Subcutaneous abdominal adipose tissue (tissue), 5 donors: ENCODE measurements around the gene VTI1A.

Experiments
- H3K27ac ChIP-seq: one replicate; pipeline ENCODE4 v1.7.0; 2013; ENCODE audit warnings: low read depth, mild to moderate bottlenecking, inconsistent platforms, low read length, moderate library complexity
- H3K27me3 ChIP-seq, 5 donors: one replicate each; pipeline ENCODE4 v1.7.0; 2013; ENCODE audit warnings: low read length in 5 of 5, inconsistent platforms in 1 of 5; ENCODE audit not compliant: control insufficient read depth in 5 of 5, insufficient read depth in 4 of 5
- H3K36me3 ChIP-seq, 5 donors: one replicate each; pipeline ENCODE4 v1.7.0; 2013; ENCODE audit warnings: low read length in 5 of 5; ENCODE audit not compliant: control insufficient read depth in 5 of 5, insufficient read depth in 5 of 5
- H3K4me1 ChIP-seq, 5 donors: one replicate each; pipeline ENCODE4 v1.7.0; 2013; ENCODE audit warnings: low read length in 5 of 5, mild to moderate bottlenecking in 3 of 5, moderate library complexity in 1 of 5; ENCODE audit not compliant: control insufficient read depth in 5 of 5, insufficient read depth in 5 of 5
- H3K4me3 ChIP-seq, 5 donors: one replicate each; pipeline ENCODE4 v1.7.0; 2013; ENCODE audit warnings: low read length in 5 of 5, low read depth in 1 of 5
- H3K9ac ChIP-seq, 5 donors: one replicate each; pipeline ENCODE4 v1.7.0; 2013; ENCODE audit warnings: low read length in 5 of 5, mild to moderate bottlenecking in 4 of 5, moderate library complexity in 3 of 5
- H3K9me3 ChIP-seq, 5 donors: one replicate each; pipeline ENCODE4 v1.7.0; 2013; ENCODE audit warnings: low read length in 5 of 5; ENCODE audit not compliant: control insufficient read depth in 5 of 5
- donor health status: healthy.
- donor health status: healthy.
- donor health status: healthy.
- donor health status: healthy.
- donor health status: healthy.

VTI1A gene

DNA sequence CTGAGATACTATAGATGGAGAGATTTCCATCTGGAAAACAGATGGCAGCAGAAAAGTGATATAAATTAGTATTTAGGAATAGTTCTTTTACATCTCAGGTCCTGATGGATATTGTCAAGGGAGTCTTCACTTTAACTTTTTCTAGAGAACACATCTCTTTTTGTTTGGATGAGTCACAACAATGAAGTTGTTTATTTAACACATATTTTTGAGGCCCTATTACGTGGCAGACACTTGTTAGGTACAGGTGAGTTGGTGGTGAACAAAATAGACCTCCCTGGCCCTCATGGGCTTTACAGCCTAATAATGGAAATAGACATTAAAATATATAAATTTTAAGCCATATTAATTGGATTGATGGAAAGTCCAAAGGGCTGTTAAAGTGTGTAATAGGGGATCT lies 168.3 kb downstream of the VTI1A start:
- H3K9ac ChIP-seq = no peak overlapping the region
- H3K4me1 ChIP-seq = no peaks in the 10 kb centered on the region
- no peaks in the 10 kb centered on the region for H3K36me3 ChIP-seq
- no peak overlapping the region for H3K4me3 ChIP-seq
- no peaks in the 10 kb centered on the region for H3K27me3 ChIP-seq
- H3K9me3 ChIP-seq = peaks cover 0 to 11% (median 0%) of the 10 kb centered on the region in 5 donors
- H3K27ac ChIP-seq = no peak overlapping the region

DNA sequence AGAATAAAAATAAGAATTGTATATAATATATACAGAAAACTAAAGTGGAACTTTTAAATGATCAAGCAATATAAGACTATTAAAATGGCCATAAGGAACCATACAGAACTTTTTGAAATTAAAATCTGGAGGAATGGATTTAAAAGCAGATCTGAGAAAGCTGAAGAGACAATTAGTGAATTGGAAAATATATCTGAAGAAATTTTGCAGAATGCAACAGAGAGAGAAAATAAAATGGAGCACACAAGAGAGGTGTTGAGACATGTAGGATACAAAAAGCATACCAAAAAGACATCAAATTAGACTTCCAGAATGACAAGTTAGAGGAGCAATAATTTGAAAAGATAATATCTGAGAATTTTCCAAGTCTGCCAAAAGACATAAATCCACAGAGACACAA lies 169.6 kb downstream of the VTI1A start:
- no peak overlapping the region for H3K27ac ChIP-seq
- no peak overlapping the region for H3K9ac ChIP-seq
- peaks cover 0 to 11% (median 0%) of the 10 kb centered on the region in 5 donors for H3K9me3 ChIP-seq
- H3K4me3 ChIP-seq = no peak overlapping the region
- H3K36me3 ChIP-seq = no peaks in the 10 kb centered on the region
- H3K27me3 ChIP-seq = no peaks in the 10 kb centered on the region
- no peaks in the 10 kb centered on the region for H3K4me1 ChIP-seq

GRCh38 chr10:112618814-112619213 lies 171.8 kb downstream of the VTI1A start:
- Histone ChIP-seq H3K9ac (no peak overlapping the region), H3K9me3 (peaks cover 0 to 11% (median 0%) of the 10 kb centered on the region in 5 donors)

DNA sequence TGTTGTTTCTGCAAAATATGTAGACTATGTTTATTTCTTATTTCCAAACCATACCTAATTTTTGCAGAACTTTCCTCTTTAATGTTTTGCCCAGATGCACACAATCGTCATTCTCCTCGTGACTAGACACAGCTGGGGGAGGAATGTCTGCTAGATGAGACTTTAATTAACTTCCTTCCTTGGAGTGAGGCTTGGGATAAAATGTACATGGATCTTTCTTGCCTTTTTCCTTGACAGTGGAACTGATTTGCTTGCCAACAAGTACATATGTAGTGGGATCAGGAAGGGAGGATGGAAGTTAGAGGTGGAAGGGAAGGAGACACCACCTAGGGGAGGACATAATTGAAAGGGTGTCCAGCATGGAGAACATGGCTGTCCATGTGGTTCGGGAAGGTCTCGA lies 172.5 kb downstream of the VTI1A start:
- Histone ChIP-seq H3K36me3 (no peaks in the 10 kb centered on the region), H3K27ac (no peak overlapping the region), H3K9ac (no peak overlapping the region), H3K9me3 (peaks cover 0 to 11% (median 0%) of the 10 kb centered on the region in 5 donors), H3K27me3 (no peaks in the 10 kb centered on the region), H3K4me1 (no peaks in the 10 kb centered on the region), H3K4me3 (no peak overlapping the region)

More at GRCh38 chr10:112618814-112619213, 171.8 kb downstream of the VTI1A start:
- Histone ChIP-seq H3K27me3 (no peaks in the 10 kb centered on the region), H3K4me3 (no peak overlapping the region), H3K4me1 (no peaks in the 10 kb centered on the region), H3K36me3 (no peaks in the 10 kb centered on the region), H3K27ac (no peak overlapping the region)

DNA sequence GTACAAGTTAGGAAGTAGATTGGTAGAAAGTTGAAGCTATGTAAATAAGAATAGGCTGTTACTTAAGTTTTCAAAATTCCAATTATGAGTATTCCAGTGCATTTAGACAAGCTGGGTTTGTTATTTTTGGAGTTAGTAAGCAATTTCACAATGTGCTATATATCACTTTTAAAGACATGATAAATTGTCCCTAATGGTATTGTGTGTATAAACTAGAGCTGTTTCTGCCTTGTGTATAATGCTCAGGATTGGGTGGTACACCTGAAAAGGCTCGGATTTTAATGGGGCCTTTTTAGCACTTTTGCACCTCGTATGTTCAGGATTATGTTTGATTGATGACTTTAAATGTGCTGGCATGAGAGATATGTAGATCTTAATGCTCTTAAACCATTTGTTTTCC lies 175.8 kb downstream of the VTI1A start:
- H3K36me3 ChIP-seq = no peaks in the 10 kb centered on the region
- H3K27me3 ChIP-seq = no peaks in the 10 kb centered on the region
- no peaks in the 10 kb centered on the region for H3K9me3 ChIP-seq
- no peak overlapping the region for H3K27ac ChIP-seq
- H3K9ac ChIP-seq = no peak overlapping the region
- no peak overlapping the region for H3K4me3 ChIP-seq
- no peaks in the 10 kb centered on the region for H3K4me1 ChIP-seq

DNA sequence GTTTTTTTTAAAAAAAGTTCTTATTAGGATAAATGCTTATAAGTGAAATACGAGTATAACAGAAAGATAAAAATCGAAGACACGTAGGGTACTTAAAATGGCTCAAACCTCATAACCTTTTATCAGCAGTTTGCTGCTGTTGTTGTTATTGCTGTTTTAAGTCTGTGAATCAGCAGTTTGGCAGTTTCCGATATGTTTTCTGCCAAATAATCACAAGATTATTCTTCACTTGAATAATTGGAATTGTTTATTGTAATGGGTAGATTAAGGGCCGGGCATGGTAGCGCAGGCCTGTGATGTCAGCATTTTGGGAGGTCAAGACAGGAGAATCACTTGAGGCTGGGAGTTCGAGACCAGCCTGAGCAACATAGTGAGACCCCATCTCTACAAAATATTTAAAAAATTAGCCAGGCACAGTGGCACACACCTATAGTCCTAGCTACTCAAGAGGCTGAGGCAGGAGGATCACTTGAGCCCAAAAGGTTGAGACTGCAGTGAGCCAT lies 177.6 kb downstream of the VTI1A start:
- peak overlapping the region; percentile 37 for H3K27ac ChIP-seq
- no peaks in the 10 kb centered on the region for H3K9me3 ChIP-seq
- H3K36me3 ChIP-seq = no peaks in the 10 kb centered on the region

GRCh38 chr10:112628951-112629609 lies 182.1 kb downstream of the VTI1A start:
- no peak overlapping the region for H3K4me3 ChIP-seq
- H3K4me1 ChIP-seq = no peaks in the 10 kb centered on the region
- H3K9ac ChIP-seq = no peak overlapping the region
- no peaks in the 10 kb centered on the region for H3K36me3 ChIP-seq
- no peaks in the 10 kb centered on the region for H3K27me3 ChIP-seq
- H3K27ac ChIP-seq = no peak overlapping the region
- H3K9me3 ChIP-seq = no peaks in the 10 kb centered on the region

More for the DNA sequence above, 177.6 kb downstream of the VTI1A start:
- no peak overlapping the region for H3K9ac ChIP-seq
- no peaks in the 10 kb centered on the region for H3K27me3 ChIP-seq
- H3K4me1 ChIP-seq = no peaks in the 10 kb centered on the region
- no peak overlapping the region for H3K4me3 ChIP-seq

GRCh38 chr10:112631501-112632400 lies 184.7 kb downstream of the VTI1A start:
- no peaks in the 10 kb centered on the region for H3K4me1 ChIP-seq
- no peaks in the 10 kb centered on the region for H3K36me3 ChIP-seq
- no peaks in the 10 kb centered on the region for H3K27me3 ChIP-seq
- no peak overlapping the region for H3K4me3 ChIP-seq
- no peak overlapping the region for H3K9ac ChIP-seq
- no peaks in the 10 kb centered on the region for H3K9me3 ChIP-seq
- no peak overlapping the region for H3K27ac ChIP-seq

DNA sequence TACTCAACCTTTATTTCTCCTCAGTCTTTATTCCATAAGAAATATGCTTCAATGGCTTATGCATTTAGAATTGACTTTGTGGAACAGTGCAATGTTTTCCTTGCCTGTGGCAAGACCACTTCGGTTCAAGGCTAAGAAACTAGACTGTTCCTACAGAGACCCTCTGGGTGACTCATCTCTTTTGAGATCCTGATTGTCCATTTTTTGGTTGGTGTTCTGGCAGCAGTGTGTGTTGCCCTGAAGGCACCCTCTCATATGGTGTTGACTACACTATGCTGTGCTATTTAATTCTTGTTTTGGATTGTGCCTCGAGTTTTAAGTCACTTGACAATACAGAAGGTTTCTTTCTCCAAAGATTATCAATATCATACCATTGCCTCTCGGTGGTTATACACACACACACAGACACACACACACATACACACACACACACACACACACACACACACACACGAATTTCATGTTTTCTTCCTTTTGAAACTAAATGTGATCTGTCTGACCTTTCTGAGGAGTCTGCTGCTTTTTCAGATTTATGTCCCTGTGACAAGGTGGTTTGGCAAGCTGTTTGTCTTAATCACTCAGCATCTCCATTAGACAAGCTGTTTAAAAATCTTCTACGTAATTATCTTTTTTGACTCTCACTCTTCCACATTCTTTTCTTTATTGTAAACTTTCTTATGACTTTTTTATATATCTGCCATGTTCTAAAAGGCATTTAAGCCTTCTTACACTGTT lies 187.2 kb downstream of the VTI1A start:
- Histone ChIP-seq H3K4me1 (no peaks in the 10 kb centered on the region), H3K27ac (no peak overlapping the region), H3K4me3 (no peak overlapping the region), H3K9ac (no peak overlapping the region), H3K27me3 (no peaks in the 10 kb centered on the region), H3K9me3 (no peaks in the 10 kb centered on the region), H3K36me3 (no peaks in the 10 kb centered on the region)
